ENCODE measurements around the gene APBA3.
A peak's percentile ranks its signal among the peaks of the same experiment; 100 is the strongest.

APBA3 gene

GRCh38 chr19:3721887-3722442 lies 39.5 kb downstream of the APBA3 start:
- FAIRE-seq (no peak), DNase-seq (ENCODE audit: insufficient read length, low spot score) (no peak)
- no peak for TF ChIP-seq CTCF (IDR thresholded peaks at IDR 0.05; ENCODE audit: insufficient read depth, missing control alignments)

- no peak for TF ChIP-seq CTCF (IDR thresholded peaks at IDR 0.05; ENCODE audit: insufficient read depth, missing control alignments)
- FAIRE-seq (no peak), DNase-seq (ENCODE audit: insufficient read length, low spot score) (peak; percentile 97)
These were observed 40.2 kb downstream of the APBA3 start for GRCh38 chr19:3721131-3721886.

GRCh38 chr19:3720349-3720917 lies 41.1 kb downstream of the APBA3 start:
- FAIRE-seq (no peak), DNase-seq (ENCODE audit: insufficient read length, low spot score) (no peak)
- TF ChIP-seq CTCF (IDR thresholded peaks at IDR 0.05; ENCODE audit: insufficient read depth, missing control alignments), result no peak

GRCh38 chr19:3719868-3720267 lies 41.6 kb downstream of the APBA3 start:
- TF ChIP-seq CTCF (IDR thresholded peaks at IDR 0.05; ENCODE audit: insufficient read depth, missing control alignments), result no peak
- FAIRE-seq (no peak), DNase-seq (ENCODE audit: insufficient read length, low spot score) (no peak)

GRCh38 chr19:3716147-3716668 lies 45.3 kb downstream of the APBA3 start:
- FAIRE-seq, result no peak
- no peak for TF ChIP-seq CTCF (IDR thresholded peaks at IDR 0.05; ENCODE audit: insufficient read depth, missing control alignments)
- no peak for DNase-seq (ENCODE audit: insufficient read length, low spot score)

GRCh38 chr19:3712663-3713611 lies 48.6 kb downstream of the APBA3 start:
- DNase-seq (ENCODE audit: insufficient read length, low spot score) (no peak), FAIRE-seq (no peak)
- TF ChIP-seq CTCF (IDR thresholded peaks at IDR 0.05; ENCODE audit: insufficient read depth, missing control alignments), result no peak
